ENCODE results near the gene CARS1. TPM values are rescaled to one million over a fixed set of nuclear protein-coding genes. Genes with fewer than 3 reads are reported as not detected.

The CARS1 gene
- total RNA-seq, 1 donor from 2014 or later = 32.9 TPM

DNA sequence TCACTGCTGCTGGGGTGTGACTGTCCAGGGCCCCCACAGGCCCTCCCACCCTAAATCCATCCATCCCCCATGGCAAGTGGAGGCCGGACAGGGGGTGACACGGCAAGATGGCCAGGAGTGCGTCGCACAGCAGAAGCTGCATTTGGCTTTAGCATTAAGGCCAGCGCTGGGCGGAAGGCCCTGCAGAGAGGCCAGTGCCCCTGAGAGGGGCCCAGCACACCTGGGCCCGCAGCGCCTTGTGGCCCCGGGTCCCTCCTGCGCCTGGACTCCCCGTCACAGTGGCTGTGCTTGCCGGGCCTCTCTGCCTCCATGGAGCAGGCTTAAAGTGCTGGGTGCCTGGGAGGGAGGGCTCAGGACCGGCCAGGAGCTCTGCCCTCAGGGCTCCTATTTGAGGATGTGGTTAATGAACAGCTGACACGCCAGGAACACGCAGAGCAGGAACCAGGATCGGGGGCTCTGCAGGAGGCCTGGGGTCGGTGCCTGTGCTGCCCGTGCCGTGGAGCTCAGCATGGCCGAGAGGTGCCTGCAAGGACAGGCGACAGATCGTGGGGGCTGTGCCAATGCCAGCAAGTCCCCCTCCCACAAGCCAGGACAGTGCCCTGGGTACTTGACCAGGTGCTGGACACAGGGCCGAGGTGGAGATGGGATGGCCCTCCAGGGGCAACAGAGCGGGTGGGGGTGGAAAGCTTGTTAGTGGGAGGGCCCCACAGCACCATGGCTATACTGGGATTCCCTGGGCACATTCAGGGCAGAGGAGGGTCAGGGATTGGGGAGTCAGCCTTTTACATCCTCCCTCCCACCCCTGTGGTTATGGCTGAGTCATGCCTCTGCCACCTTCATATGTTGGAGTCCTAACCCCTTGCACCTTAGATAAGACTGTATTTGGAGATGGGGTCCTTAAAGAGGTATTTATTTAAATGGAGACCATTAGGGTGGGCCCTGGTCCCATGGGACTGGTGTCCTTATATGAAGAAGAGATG, 30.9 kb upstream of the CARS1 start:
- no peak for DNase-seq (ENCODE audit: low read depth)
- no peak overlapping the region for H3K4me3 ChIP-seq (ENCODE audit: low read depth, low read length)

DNA sequence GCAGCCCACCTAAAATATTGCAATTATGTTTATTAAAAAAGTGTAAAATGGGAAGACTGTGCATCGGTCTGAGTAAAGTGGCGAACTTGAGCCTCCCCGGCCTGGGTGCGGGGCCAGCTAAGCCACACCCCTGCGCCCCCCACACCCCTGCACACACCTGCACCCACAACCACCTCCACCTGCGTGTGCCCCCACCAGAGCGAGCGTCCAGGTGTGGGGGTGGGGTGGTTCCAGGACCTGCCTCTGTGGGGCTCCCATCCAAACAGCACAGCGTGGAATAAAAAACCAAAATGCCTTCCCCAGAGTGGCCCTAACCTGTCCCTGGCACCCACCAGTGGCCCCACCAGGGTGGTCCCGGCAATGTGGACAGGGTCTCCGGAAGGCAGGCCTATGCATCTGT, 30.1 kb upstream of the CARS1 start:
- no peak overlapping the region for H3K4me3 ChIP-seq (ENCODE audit: low read depth, low read length)
- TF ChIP-seq, protein P1, sequence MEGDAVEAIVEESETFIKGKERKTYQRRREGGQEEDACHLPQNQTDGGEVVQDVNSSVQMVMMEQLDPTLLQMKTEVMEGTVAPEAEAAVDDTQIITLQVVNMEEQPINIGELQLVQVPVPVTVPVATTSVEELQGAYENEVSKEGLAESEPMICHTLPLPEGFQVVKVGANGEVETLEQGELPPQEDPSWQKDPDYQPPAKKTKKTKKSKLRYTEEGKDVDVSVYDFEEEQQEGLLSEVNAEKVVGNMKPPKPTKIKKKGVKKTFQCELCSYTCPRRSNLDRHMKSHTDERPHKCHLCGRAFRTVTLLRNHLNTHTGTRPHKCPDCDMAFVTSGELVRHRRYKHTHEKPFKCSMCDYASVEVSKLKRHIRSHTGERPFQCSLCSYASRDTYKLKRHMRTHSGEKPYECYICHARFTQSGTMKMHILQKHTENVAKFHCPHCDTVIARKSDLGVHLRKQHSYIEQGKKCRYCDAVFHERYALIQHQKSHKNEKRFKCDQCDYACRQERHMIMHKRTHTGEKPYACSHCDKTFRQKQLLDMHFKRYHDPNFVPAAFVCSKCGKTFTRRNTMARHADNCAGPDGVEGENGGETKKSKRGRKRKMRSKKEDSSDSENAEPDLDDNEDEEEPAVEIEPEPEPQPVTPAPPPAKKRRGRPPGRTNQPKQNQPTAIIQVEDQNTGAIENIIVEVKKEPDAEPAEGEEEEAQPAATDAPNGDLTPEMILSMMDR (conservative IDR thresholded peaks at IDR 0.05; ENCODE audit: low read depth, low read length) = no peak
- DNase-seq (ENCODE audit: low read depth) = no peak

More for the DNA sequence above, 30.9 kb upstream of the CARS1 start:
- TF ChIP-seq, protein P1 (conservative IDR thresholded peaks at IDR 0.05; ENCODE audit: low read depth, low read length) = no peak

DNA sequence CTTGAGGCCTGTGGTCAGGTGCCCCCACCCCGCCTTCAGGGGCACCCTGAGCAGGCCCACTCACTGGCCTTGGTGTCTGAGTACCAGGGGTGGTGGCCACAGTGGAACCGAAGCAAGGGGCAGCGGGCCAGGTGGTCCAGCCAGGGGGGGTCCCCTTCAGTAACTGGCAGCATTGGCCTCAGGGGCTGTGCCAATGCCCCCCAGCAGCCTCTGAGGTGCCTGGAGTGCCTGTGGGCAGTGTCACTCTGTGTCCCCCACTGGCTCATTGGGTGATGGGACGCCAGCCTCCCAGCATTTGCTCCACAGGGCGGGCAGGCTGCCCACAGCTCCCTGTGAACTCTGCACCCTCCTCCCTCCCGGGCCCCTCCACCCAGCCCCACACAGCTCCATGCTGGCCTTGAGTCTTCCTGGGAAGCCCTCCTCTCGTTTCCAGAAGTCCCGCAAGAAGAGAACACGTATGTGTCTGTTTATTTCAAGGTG, 29.5 kb upstream of the CARS1 start:
- TF ChIP-seq, protein P1 (conservative IDR thresholded peaks at IDR 0.05; ENCODE audit: low read depth, low read length) = no peak
- DNase-seq (ENCODE audit: low read depth) = no peak
- H3K4me3 ChIP-seq (ENCODE audit: low read depth, low read length) = no peak overlapping the region

DNA sequence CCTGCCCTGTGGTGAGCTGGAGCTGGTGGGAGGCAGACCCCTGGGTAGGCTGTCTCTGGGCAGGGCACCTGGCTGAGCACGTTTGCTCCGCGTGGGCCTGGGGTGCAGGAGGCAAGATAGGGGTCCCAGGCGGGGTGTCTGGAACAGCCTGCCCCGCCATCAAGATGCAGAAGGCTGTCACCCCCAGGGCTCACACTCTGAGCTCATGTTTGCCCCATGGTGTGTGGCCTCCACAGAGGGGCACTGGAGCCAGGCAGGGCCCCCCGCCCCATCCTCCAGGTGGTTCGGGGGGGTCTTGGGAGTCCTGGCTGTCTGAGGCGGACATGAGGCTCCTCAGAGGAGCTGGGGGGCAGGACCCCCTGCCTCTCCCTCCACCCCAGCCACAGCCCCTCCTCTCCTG, 28.9 kb upstream of the CARS1 start:
- no peak for DNase-seq (ENCODE audit: low read depth)
- TF ChIP-seq, protein P1 (conservative IDR thresholded peaks at IDR 0.05; ENCODE audit: low read depth, low read length) = no peak
- H3K4me3 ChIP-seq (ENCODE audit: low read depth, low read length) = no peak overlapping the region

DNA sequence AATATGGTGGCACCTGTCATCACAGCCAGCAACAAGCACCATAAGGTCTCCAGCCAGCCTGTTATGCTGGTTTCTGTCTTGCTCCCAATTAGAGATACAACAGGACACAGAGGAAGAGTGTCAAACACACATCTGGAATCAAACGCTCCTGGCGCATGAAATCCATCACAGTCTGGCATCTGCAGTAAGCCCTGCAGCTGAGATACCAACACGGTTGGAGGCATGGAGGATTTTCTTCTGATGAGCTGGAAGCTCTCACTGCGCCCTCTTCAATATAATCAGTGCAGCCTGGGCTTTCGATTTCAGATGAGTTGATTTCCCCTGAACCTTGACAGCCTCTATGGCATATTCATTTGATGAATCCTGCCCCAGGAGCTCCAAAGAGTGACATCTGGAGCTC, 27.8 kb upstream of the CARS1 start:
- no peak overlapping the region for H3K4me3 ChIP-seq (ENCODE audit: low read depth, low read length)
- DNase-seq (ENCODE audit: low read depth) = no peak
- TF ChIP-seq, protein P1 (conservative IDR thresholded peaks at IDR 0.05; ENCODE audit: low read depth, low read length) = no peak

DNA sequence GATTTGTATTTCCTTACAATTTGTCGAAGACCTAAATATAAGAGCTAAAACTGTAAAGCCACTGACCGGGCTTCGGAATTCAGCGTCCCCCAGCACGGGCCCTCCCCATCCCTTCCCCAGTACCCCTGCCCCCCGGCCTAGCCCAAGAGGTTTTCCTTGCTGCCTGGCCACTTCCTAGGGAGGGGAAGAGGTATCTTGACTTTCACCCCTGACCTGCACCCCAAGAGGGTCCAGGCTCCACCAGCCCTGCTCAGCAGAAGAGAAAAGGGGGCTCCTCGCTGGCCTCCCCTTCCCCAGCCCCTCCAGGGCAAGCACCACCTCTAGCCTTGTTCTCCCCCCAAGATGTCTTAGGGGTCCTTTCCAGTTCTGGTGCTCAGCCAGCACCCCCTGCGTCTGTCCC, 26.1 kb upstream of the CARS1 start:
- no peak overlapping the region for H3K4me3 ChIP-seq (ENCODE audit: low read depth, low read length)
- TF ChIP-seq, protein P1 (conservative IDR thresholded peaks at IDR 0.05; ENCODE audit: low read depth, low read length) = no peak
- no peak for DNase-seq (ENCODE audit: low read depth)

Data from epithelial cell of proximal tubule (primary cell).